DOHH2 (cell line): ENCODE data around the gene NEURL1B.

Experiments used
- H3F3A ChIP-seq: fragments of 200-600 bp; sonication (generic), shearing (Covaris generic); 2 replicates; pipeline ENCODE4 v1.6.0; 2016; ENCODE audit warnings: antibody characterized with exemption, mild to moderate bottlenecking; ENCODE audit not compliant: control insufficient read depth, insufficient read depth
- H3K27ac ChIP-seq: fragments of 200-600 bp; sonication (generic); 2 replicates; pipeline ENCODE4 v1.5.1; 2014; ENCODE audit warnings: low read depth, mild to moderate bottlenecking, low read length, moderate library complexity
- H3K27me3 ChIP-seq: fragments of 200-600 bp; sonication (generic); 2 replicates; pipeline ENCODE4 v1.6.1; 2014; ENCODE audit warnings: mild to moderate bottlenecking, low read length, mixed read lengths; ENCODE audit not compliant: control insufficient read depth
- H3K36me3 ChIP-seq: fragments of 200-600 bp; sonication (generic); 2 replicates; pipeline ENCODE4 v1.6.1; 2014; ENCODE audit warnings: mild to moderate bottlenecking, low read length, moderate library complexity, mixed read lengths; ENCODE audit not compliant: control insufficient read depth
- H3K4me1 ChIP-seq: fragments of 200-600 bp; sonication (generic); 2 replicates; pipeline ENCODE4 v1.6.1; 2014; ENCODE audit warnings: mild to moderate bottlenecking, low read length, mixed read lengths; ENCODE audit not compliant: control insufficient read depth
- H3K4me2 ChIP-seq: fragments of 200-600 bp; sonication (generic); 2 replicates; pipeline ENCODE4 v1.6.0; 2014; ENCODE audit warnings: mild to moderate bottlenecking, low read length, moderate library complexity
- H3K4me3 ChIP-seq: fragments of 200-600 bp; sonication (generic); 2 replicates; pipeline ENCODE4 v1.5.1; 2014; ENCODE audit warnings: mild to moderate bottlenecking, low read length, mixed read lengths
- H3K79me2 ChIP-seq: fragments of 200-600 bp; sonication (generic); 2 replicates; pipeline ENCODE4 v1.6.1; 2014; ENCODE audit warnings: mild to moderate bottlenecking, low read length, mixed read lengths; ENCODE audit not compliant: control insufficient read depth
- H3K9me2 ChIP-seq: fragments of 200-600 bp; sonication (generic); replicated peaks from 2 replicates; pipeline ENCODE4 v1.6.1; 2014; ENCODE audit warnings: mild to moderate bottlenecking, low read length, mixed read lengths; ENCODE audit not compliant: control insufficient read depth
- H3K9me3 ChIP-seq: fragments of 200-600 bp; sonication (generic); 2 replicates; pipeline ENCODE4 v1.6.1; 2014; ENCODE audit warnings: antibody characterized with exemption, low read length, mixed read lengths; ENCODE audit not compliant: control insufficient read depth, insufficient read depth
- H4K20me1 ChIP-seq: fragments of 200-600 bp; sonication (generic); 2 replicates; pipeline ENCODE4 v1.6.0; 2014; ENCODE audit warnings: low read depth, mild to moderate bottlenecking, antibody characterized with exemption, low read length, moderate library complexity; ENCODE audit not compliant: control insufficient read depth, insufficient read depth
- CTCF ChIP-seq: fragments of 200-600 bp; sonication (generic); IDR thresholded peaks from one replicate; pipeline ENCODE4 v1.5.1; 2014; ENCODE audit warnings: antibody characterized with exemption, mild to moderate bottlenecking, low read depth, low read length; ENCODE audit not compliant: poor library complexity, severe bottlenecking
- EZH2phosphoT487 ChIP-seq: fragments of 200-600 bp; sonication (generic); IDR thresholded peaks from 2 replicates; pipeline ENCODE4 v1.6.1; 2017; ENCODE audit warnings: borderline replicate concordance, mild to moderate bottlenecking, antibody characterized with exemption, low read length, moderate library complexity, mixed read lengths

NEURL1B gene

GRCh38 chr5:172694541-172694940 lies 53.5 kb downstream of the NEURL1B start:
- H3K27ac ChIP-seq, result no peak overlapping the region
- no peaks in the 10 kb centered on the region for H3K9me2 ChIP-seq
- H3F3A ChIP-seq, result no peaks in the 10 kb centered on the region
- H3K36me3 ChIP-seq, result no peaks in the 10 kb centered on the region
- no peak overlapping the region for H3K4me3 ChIP-seq
- TF ChIP-seq EZH2phosphoT487 (no peak), CTCF (no peak)
- H3K9me3 ChIP-seq, result no peaks in the 10 kb centered on the region
- H3K27me3 ChIP-seq, result no peaks in the 10 kb centered on the region
- peaks cover 5% of the 10 kb centered on the region for H3K4me1 ChIP-seq
- H3K4me2 ChIP-seq, result no peak overlapping the region
- no peaks in the 10 kb centered on the region for H3K79me2 ChIP-seq
- H4K20me1 ChIP-seq, result no peaks in the 10 kb centered on the region

- Histone ChIP-seq H3K36me3 (no peaks in the 10 kb centered on the region), H3K9me3 (no peaks in the 10 kb centered on the region), H3K4me3 (no peak overlapping the region), H3K9me2 (no peaks in the 10 kb centered on the region), H3K4me2 (no peak overlapping the region), H3K4me1 (peaks cover 5% of the 10 kb centered on the region), H3K27ac (no peak overlapping the region), H4K20me1 (no peaks in the 10 kb centered on the region), H3F3A (no peaks in the 10 kb centered on the region), H3K27me3 (no peaks in the 10 kb centered on the region), H3K79me2 (no peaks in the 10 kb centered on the region)
- TF ChIP-seq EZH2phosphoT487 (no peak), CTCF (no peak)
These were observed 54.4 kb downstream of the NEURL1B start for GRCh38 chr5:172695232-172696054.

GRCh38 chr5:172696171-172696849 lies 55.2 kb downstream of the NEURL1B start:
- Histone ChIP-seq H3K79me2 (no peaks in the 10 kb centered on the region), H3F3A (no peaks in the 10 kb centered on the region), H3K36me3 (no peaks in the 10 kb centered on the region), H3K27me3 (peaks cover 6% of the 10 kb centered on the region), H3K4me1 (peaks cover 6% of the 10 kb centered on the region), H3K27ac (no peak overlapping the region), H3K9me2 (no peaks in the 10 kb centered on the region), H3K9me3 (no peaks in the 10 kb centered on the region), H4K20me1 (no peaks in the 10 kb centered on the region), H3K4me3 (no peak overlapping the region), H3K4me2 (no peak overlapping the region)
- no peak for TF ChIP-seq CTCF
- TF ChIP-seq EZH2phosphoT487, result no peak
